ENCODE measurements around the gene SRP72. TPM values are rescaled to one million over a fixed set of nuclear protein-coding genes. Genes with fewer than 3 reads are reported as not detected.
"Not testable (repeated sequence)": the region's sequence is repeated elsewhere in the genome, so short reads cannot be mapped to it uniquely, and the experiment has no call there.

The SRP72 gene
- total RNA-seq, 1 donor from 2014 or later: 142 TPM

GRCh38 chr4:56448301-56448700 lies 19.1 kb upstream of the SRP72 start:
- peaks cover 25% of the 10 kb centered on the region for H3K36me3 Mint-ChIP-seq (ENCODE audit: low read depth, unreplicated experiment)
- DNase-seq (ENCODE audit: low spot score): no peak
- no peak for TF ChIP-seq CTCF (IDR thresholded peaks at IDR 0.05; ENCODE audit: unreplicated experiment)
- H3K4me1 Mint-ChIP-seq (ENCODE audit: unreplicated experiment): no peaks in the 10 kb centered on the region
- H3K9me3 Mint-ChIP-seq (ENCODE audit: unreplicated experiment): no peaks in the 10 kb centered on the region
- H3K27ac Mint-ChIP-seq (ENCODE audit: unreplicated experiment): no peak overlapping the region
- H3K27me3 Mint-ChIP-seq (ENCODE audit: unreplicated experiment): no peaks in the 10 kb centered on the region
- no peak overlapping the region for H3K4me3 Mint-ChIP-seq (ENCODE audit: unreplicated experiment)

GRCh38 chr4:56449475-56449874 lies 17.9 kb upstream of the SRP72 start:
- not testable (repeated sequence) for DNase-seq (ENCODE audit: low spot score); H3K27me3 Mint-ChIP-seq (ENCODE audit: unreplicated experiment); H3K27ac Mint-ChIP-seq (ENCODE audit: unreplicated experiment); H3K4me3 Mint-ChIP-seq (ENCODE audit: unreplicated experiment); H3K4me1 Mint-ChIP-seq (ENCODE audit: unreplicated experiment); H3K9me3 Mint-ChIP-seq (ENCODE audit: unreplicated experiment)
- peaks cover 25% of the 10 kb centered on the region for H3K36me3 Mint-ChIP-seq (ENCODE audit: low read depth, unreplicated experiment)

GRCh38 chr4:56450342-56450741 lies 17.1 kb upstream of the SRP72 start:
- Mint-ChIP-seq H3K27ac (ENCODE audit: unreplicated experiment) (no peak overlapping the region), H3K4me1 (ENCODE audit: unreplicated experiment) (no peaks in the 10 kb centered on the region), H3K36me3 (ENCODE audit: low read depth, unreplicated experiment) (peaks cover 21% of the 10 kb centered on the region), H3K27me3 (ENCODE audit: unreplicated experiment) (no peaks in the 10 kb centered on the region), H3K9me3 (ENCODE audit: unreplicated experiment) (no peaks in the 10 kb centered on the region), H3K4me3 (ENCODE audit: unreplicated experiment) (no peak overlapping the region)
- DNase-seq (ENCODE audit: low spot score): no peak
- TF ChIP-seq CTCF (IDR thresholded peaks at IDR 0.05; ENCODE audit: unreplicated experiment): no peak

- H3K4me1 Mint-ChIP-seq (ENCODE audit: unreplicated experiment): peaks cover 13% of the 10 kb centered on the region
Measured at GRCh38 chr4:56460085-56460484, 7.3 kb upstream of the SRP72 start.

GRCh38 chr4:56462157-56462556 lies 5.3 kb upstream of the SRP72 start:
- peaks cover 2% of the 10 kb centered on the region for H3K27me3 Mint-ChIP-seq (ENCODE audit: unreplicated experiment)
- peaks cover 19% of the 10 kb centered on the region for H3K36me3 Mint-ChIP-seq (ENCODE audit: low read depth, unreplicated experiment)
- no peak overlapping the region for H3K27ac Mint-ChIP-seq (ENCODE audit: unreplicated experiment)
- peaks cover 29% of the 10 kb centered on the region for H3K4me1 Mint-ChIP-seq (ENCODE audit: unreplicated experiment)
- no peak for DNase-seq (ENCODE audit: low spot score)
- no peaks in the 10 kb centered on the region for H3K9me3 Mint-ChIP-seq (ENCODE audit: unreplicated experiment)
- H3K4me3 Mint-ChIP-seq (ENCODE audit: unreplicated experiment): no peak overlapping the region
- TF ChIP-seq CTCF (IDR thresholded peaks at IDR 0.05; ENCODE audit: unreplicated experiment): no peak

More at GRCh38 chr4:56460085-56460484, 7.3 kb upstream of the SRP72 start:
- H3K27me3 Mint-ChIP-seq (ENCODE audit: unreplicated experiment): no peaks in the 10 kb centered on the region
- no peak for TF ChIP-seq CTCF (IDR thresholded peaks at IDR 0.05; ENCODE audit: unreplicated experiment)
- peak overlapping the region; percentile 16 for H3K4me3 Mint-ChIP-seq (ENCODE audit: unreplicated experiment)
- no peaks in the 10 kb centered on the region for H3K9me3 Mint-ChIP-seq (ENCODE audit: unreplicated experiment)
- DNase-seq (ENCODE audit: low spot score): no peak
- no peak overlapping the region for H3K27ac Mint-ChIP-seq (ENCODE audit: unreplicated experiment)
- H3K36me3 Mint-ChIP-seq (ENCODE audit: low read depth, unreplicated experiment): peaks cover 23% of the 10 kb centered on the region

GRCh38 chr4:56463711-56464110 lies 3.7 kb upstream of the SRP72 start:
- peak overlapping the region; percentile 69 for H3K27ac Mint-ChIP-seq (ENCODE audit: unreplicated experiment)
- H3K9me3 Mint-ChIP-seq (ENCODE audit: unreplicated experiment): no peaks in the 10 kb centered on the region
- no peak for DNase-seq (ENCODE audit: low spot score)
- no peak overlapping the region for H3K4me3 Mint-ChIP-seq (ENCODE audit: unreplicated experiment)
- H3K27me3 Mint-ChIP-seq (ENCODE audit: unreplicated experiment): peaks cover 12% of the 10 kb centered on the region
- peaks cover 25% of the 10 kb centered on the region for H3K36me3 Mint-ChIP-seq (ENCODE audit: low read depth, unreplicated experiment)
- H3K4me1 Mint-ChIP-seq (ENCODE audit: unreplicated experiment): peaks cover 41% of the 10 kb centered on the region
- TF ChIP-seq CTCF (IDR thresholded peaks at IDR 0.05; ENCODE audit: unreplicated experiment): no peak

Measured in endothelial cell (in vitro differentiated cells).